HG02970 (cell line): ENCODE results near the gene KIAA0753.

ENCODE experiments used
- ATAC-seq: cut with Tn5 transposase; IDR thresholded peaks from one replicate; pipeline ENCODE4 v1.9.1; 2021; ENCODE audit warnings: mild to moderate bottlenecking, moderate library complexity, moderate number of reproducible peaks; ENCODE audit not compliant: unreplicated experiment, low FRiP score

KIAA0753 gene

GRCh38 chr17:6530324-6530920 lies 110.1 kb downstream of the KIAA0753 start:
- no peak for ATAC-seq

GRCh38 chr17:6528557-6528956 lies 112.0 kb downstream of the KIAA0753 start:
- no peak for ATAC-seq
